A549 (cell line): ENCODE results near the gene EWSR1.

ENCODE experiments used
- POLR2A ChIP-seq: IDR thresholded peaks from 2 replicates; pipeline ENCODE4 v1.6.1; 2012; ENCODE audit warnings: mild to moderate bottlenecking, low read length
- ZNF302 ChIP-seq: fragments of 250-450 bp; sonication (Bioruptor Pico); IDR thresholded peaks from 2 replicates; pipeline ENCODE4 v1.9.0; 2021; ENCODE audit warnings: inconsistent platforms, mild to moderate bottlenecking, moderate library complexity
- TF ChIP-seq, protein P1 (sequence below): fragments of >200 bp; sonication (Bioruptor Twin); formaldehyde crosslinking; IDR thresholded peaks from 3 replicates; pipeline ENCODE4 v1.5.1; 2016
- TF ChIP-seq, protein P2 (sequence below): IDR thresholded peaks from 2 replicates; pipeline ENCODE4 v1.6.1; 2012

DNA sequence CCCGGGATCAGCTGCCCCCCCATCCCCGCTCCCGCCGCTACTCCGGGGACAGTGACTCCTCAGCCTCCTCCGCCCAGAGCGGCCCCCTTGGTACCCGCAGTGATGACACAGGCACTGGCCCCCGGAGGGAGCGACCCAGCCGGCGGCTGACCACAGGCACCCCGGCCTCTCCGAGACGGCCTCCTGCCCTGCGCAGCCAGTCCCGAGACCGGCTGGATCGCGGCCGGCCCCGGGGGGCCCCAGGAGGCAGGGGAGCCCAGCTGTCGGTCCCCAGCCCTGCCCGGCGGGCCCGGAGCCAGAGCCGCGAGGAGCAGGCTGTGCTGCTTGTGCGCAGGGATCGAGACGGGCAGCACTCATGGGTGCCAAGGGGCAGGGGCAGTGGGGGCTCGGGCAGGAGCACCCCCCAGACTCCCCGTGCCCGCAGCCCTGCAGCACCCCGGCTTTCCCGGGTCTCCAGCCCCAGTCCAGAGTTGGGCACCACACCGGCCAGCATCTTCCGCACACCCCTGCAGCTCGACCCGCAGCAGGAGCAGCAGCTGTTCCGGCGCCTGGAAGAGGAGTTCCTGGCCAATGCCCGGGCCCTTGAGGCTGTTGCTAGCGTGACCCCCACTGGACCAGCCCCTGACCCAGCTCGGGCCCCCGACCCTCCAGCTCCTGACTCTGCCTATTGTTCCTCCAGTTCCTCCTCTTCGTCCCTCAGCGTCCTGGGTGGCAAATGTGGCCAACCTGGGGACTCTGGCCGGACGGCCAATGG lies 43.6 kb downstream of the EWSR1 start:
- TF ChIP-seq, protein P1, sequence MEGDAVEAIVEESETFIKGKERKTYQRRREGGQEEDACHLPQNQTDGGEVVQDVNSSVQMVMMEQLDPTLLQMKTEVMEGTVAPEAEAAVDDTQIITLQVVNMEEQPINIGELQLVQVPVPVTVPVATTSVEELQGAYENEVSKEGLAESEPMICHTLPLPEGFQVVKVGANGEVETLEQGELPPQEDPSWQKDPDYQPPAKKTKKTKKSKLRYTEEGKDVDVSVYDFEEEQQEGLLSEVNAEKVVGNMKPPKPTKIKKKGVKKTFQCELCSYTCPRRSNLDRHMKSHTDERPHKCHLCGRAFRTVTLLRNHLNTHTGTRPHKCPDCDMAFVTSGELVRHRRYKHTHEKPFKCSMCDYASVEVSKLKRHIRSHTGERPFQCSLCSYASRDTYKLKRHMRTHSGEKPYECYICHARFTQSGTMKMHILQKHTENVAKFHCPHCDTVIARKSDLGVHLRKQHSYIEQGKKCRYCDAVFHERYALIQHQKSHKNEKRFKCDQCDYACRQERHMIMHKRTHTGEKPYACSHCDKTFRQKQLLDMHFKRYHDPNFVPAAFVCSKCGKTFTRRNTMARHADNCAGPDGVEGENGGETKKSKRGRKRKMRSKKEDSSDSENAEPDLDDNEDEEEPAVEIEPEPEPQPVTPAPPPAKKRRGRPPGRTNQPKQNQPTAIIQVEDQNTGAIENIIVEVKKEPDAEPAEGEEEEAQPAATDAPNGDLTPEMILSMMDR: no peak
- TF ChIP-seq POLR2A (no peak), ZNF302 (CRISPR knock-in tag) (no peak)
- TF ChIP-seq, protein P2, sequence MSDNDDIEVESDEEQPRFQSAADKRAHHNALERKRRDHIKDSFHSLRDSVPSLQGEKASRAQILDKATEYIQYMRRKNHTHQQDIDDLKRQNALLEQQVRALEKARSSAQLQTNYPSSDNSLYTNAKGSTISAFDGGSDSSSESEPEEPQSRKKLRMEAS: no peak
